LNCAP (cell line): Measurements from ENCODE around the gene TRMT112.

Experiments used
- TF ChIP-seq, protein P1 (sequence below): fragments of 450-650 bp; IDR thresholded peaks from 2 replicates; pipeline ENCODE4 v1.5.1; 2017; ENCODE audit warnings: mild to moderate bottlenecking

Gene TRMT112

GRCh38 chr11:64268893-64269539, 48.3 kb downstream of the TRMT112 start:
- TF ChIP-seq, protein P1, sequence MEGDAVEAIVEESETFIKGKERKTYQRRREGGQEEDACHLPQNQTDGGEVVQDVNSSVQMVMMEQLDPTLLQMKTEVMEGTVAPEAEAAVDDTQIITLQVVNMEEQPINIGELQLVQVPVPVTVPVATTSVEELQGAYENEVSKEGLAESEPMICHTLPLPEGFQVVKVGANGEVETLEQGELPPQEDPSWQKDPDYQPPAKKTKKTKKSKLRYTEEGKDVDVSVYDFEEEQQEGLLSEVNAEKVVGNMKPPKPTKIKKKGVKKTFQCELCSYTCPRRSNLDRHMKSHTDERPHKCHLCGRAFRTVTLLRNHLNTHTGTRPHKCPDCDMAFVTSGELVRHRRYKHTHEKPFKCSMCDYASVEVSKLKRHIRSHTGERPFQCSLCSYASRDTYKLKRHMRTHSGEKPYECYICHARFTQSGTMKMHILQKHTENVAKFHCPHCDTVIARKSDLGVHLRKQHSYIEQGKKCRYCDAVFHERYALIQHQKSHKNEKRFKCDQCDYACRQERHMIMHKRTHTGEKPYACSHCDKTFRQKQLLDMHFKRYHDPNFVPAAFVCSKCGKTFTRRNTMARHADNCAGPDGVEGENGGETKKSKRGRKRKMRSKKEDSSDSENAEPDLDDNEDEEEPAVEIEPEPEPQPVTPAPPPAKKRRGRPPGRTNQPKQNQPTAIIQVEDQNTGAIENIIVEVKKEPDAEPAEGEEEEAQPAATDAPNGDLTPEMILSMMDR: no peak

- TF ChIP-seq, protein P1: no peak
Observed at GRCh38 chr11:64268025-64268892, 49.1 kb downstream of the TRMT112 start.

DNA sequence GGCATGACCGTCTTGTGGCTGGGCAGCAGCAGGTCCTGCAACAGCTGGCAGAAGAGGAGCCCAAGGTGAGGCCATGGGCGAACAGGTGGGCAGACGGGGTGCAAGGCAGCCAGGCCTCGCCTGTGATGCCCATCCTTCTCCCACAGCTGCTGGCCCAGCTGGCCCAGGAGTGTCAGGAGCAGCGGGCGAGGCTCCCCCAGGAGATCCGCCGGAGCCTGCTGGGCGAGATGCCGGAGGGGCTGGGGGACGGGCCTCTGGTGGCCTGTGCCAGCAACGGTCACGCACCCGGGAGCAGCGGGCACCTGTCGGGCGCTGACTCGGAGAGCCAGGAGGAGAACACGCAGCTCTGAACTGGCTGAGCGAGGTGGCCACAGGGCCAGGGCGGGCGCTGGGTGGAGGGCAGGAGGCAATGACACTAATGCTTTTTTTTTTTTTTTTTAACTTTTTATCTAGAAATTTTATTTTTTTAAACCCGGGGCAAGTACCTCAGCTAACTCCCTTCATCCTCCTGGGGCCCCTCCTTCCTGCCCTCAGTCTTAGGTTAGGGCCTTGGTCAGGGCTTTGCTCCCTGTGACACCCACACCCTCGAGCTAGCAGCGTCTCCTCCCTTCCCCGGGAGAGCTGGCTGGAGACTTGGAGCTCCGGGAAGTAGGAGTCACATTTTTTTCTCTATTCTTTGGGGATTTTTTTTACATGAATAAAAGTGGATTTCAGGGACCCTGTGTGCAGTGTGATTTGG, 50.0 kb downstream of the TRMT112 start:
- TF ChIP-seq, protein P1: no peak
